IMR-90 (cell line): ENCODE results near the gene HORMAD2.

Experiments
- NFE2L2 ChIP-seq: fragments of 150-350 bp; IDR thresholded peaks from 2 replicates; pipeline ENCODE4 v1.6.1; 2016; ENCODE audit warnings: low read depth, mild to moderate bottlenecking, low read length
- POLR2A ChIP-seq: IDR thresholded peaks from 2 replicates; pipeline ENCODE4 v1.6.1; 2012; ENCODE audit warnings: mild to moderate bottlenecking, low read depth, low read length
- TF ChIP-seq, protein P1 (sequence below): conservative IDR thresholded peaks from 2 replicates; pipeline ENCODE4 v1.5.1; 2012; ENCODE audit warnings: mild to moderate bottlenecking, low read depth, low read length, improper control_type of control experiment

GRCh38 chr22:30159561-30160353, 79.5 kb downstream of the HORMAD2 start:
- TF ChIP-seq, protein P1, sequence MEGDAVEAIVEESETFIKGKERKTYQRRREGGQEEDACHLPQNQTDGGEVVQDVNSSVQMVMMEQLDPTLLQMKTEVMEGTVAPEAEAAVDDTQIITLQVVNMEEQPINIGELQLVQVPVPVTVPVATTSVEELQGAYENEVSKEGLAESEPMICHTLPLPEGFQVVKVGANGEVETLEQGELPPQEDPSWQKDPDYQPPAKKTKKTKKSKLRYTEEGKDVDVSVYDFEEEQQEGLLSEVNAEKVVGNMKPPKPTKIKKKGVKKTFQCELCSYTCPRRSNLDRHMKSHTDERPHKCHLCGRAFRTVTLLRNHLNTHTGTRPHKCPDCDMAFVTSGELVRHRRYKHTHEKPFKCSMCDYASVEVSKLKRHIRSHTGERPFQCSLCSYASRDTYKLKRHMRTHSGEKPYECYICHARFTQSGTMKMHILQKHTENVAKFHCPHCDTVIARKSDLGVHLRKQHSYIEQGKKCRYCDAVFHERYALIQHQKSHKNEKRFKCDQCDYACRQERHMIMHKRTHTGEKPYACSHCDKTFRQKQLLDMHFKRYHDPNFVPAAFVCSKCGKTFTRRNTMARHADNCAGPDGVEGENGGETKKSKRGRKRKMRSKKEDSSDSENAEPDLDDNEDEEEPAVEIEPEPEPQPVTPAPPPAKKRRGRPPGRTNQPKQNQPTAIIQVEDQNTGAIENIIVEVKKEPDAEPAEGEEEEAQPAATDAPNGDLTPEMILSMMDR, result no peak
- TF ChIP-seq NFE2L2 (peak; percentile 80), POLR2A (no peak)
